SJCRH30 (cell line): ENCODE results near the gene HEPACAM2. TPM values are rescaled to one million over a fixed set of nuclear protein-coding genes. Genes with fewer than 3 reads are reported as not detected.

Experiments
- DNase-seq, 2 experiments: peaks; one replicate each; pipeline ENCODE4 v3.0.0-alpha.2; 2015 to 2020
- H3K27ac ChIP-seq: fragments of 250-450 bp; sonication (Bioruptor Pico); 2 replicates; pipeline ENCODE4 v1.5.1; 2020; ENCODE audit warnings: mild to moderate bottlenecking, moderate library complexity
- H3K27me3 ChIP-seq: fragments of 250-450 bp; sonication (Bioruptor Pico); 2 replicates; pipeline ENCODE4 v1.5.1; 2020; ENCODE audit warnings: mild to moderate bottlenecking, moderate library complexity
- H3K36me3 ChIP-seq: fragments of 250-450 bp; sonication (Bioruptor Pico); 2 replicates; pipeline ENCODE4 v1.5.1; 2020; ENCODE audit warnings: mild to moderate bottlenecking, moderate library complexity
- H3K4me1 ChIP-seq: fragments of 250-450 bp; sonication (Bioruptor Pico); 2 replicates; pipeline ENCODE4 v1.5.1; 2020; ENCODE audit warnings: mild to moderate bottlenecking, moderate library complexity
- H3K4me3 ChIP-seq: fragments of 250-450 bp; sonication (Bioruptor Pico); 2 replicates; pipeline ENCODE4 v1.5.1; 2020; ENCODE audit warnings: mild to moderate bottlenecking, moderate library complexity
- H3K9me3 ChIP-seq: fragments of 250-450 bp; sonication (Bioruptor Pico); replicated peaks from 2 replicates; pipeline ENCODE4 v1.5.1; 2020; ENCODE audit warnings: mild to moderate bottlenecking, moderate library complexity
- total RNA-seq: library from RNA; depleted of rRNA; stranded (reverse); fragments of >200 nt; shearing (Covaris generic); gene quantifications from 2 replicates; pipeline ENCODE4 v1.2.3, GENCODE V29; 2014; rRNA removed

Gene HEPACAM2
- total RNA-seq: 3.0 and 4.2 TPM in 2 replicates

DNA sequence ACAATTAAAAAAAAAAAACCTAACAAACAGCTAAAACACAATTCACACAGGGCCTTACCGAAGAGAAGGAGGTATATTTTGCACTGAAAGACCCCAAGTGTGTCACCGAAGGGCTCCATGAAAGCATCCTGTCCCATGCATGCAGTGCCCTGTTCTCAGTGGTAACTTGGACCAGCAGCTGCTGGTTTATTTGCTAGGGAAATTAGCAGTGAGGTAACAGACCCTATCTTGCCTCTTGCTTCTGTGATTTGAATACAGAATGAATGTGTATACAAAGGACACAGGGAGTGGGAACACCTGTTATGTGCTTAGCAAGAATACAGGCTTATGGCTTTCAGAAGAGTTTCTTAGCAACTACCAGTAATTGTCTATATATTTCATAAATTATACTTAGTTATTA lies at the start of gene HEPACAM2:
TSS of gene HEPACAM2 (minus strand) at position 160 of the 400 bp plus-strand sequence.
- Histone ChIP-seq H3K27me3 (no peaks in the 10 kb centered on the region), H3K36me3 (no peaks in the 10 kb centered on the region)

GRCh38 chr7:93265220-93265619 lies 39.0 kb upstream of the HEPACAM2 start:
- H3K4me3 ChIP-seq: no peak overlapping the region
- H3K27me3 ChIP-seq: no peaks in the 10 kb centered on the region
- peaks cover 7% of the 10 kb centered on the region; the same call in 1 of the 2 replicates for H3K36me3 ChIP-seq
- H3K9me3 ChIP-seq: no peaks in the 10 kb centered on the region
- no peak for DNase-seq
- H3K27ac ChIP-seq: no peak overlapping the region
- H3K4me1 ChIP-seq: no peaks in the 10 kb centered on the region

More for the DNA sequence above, at the start of gene HEPACAM2:
- H3K9me3 ChIP-seq: no peaks in the 10 kb centered on the region
- peaks cover 7% of the 10 kb centered on the region; the same call in 1 of the 2 replicates for H3K4me1 ChIP-seq
- no peak within 1 kb of the TSS for H3K4me3 ChIP-seq
- peak; percentile 29 to 65 for DNase-seq
- no peak within 1 kb of the TSS for H3K27ac ChIP-seq

DNA sequence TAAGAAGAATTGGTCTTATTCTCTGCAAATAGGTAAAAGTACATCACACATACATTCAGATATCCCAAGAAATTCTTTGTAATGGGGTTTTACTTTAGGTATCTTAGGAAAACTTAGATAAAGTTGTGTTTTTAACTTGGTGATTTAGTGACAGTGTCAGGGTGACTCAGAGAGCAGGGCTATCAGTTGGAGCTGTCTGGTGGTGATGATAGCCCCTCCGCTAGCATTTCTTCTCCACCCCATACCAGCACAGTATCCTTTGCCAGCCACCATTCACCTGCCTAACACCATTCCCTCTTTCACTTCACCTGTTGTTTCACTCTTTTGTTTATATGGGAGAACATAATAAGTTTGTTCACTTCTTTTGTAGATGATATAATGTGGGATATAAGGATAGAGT lies 36.3 kb upstream of the HEPACAM2 start:
- Histone ChIP-seq H3K9me3 (no peaks in the 10 kb centered on the region), H3K27me3 (no peaks in the 10 kb centered on the region), H3K4me1 (no peaks in the 10 kb centered on the region), H3K4me3 (no peak overlapping the region), H3K36me3 (peaks cover 11% of the 10 kb centered on the region; the same call in 1 of the 2 replicates), H3K27ac (no peak overlapping the region)
- no peak for DNase-seq

GRCh38 chr7:93258661-93259060 lies 32.4 kb upstream of the HEPACAM2 start:
- Histone ChIP-seq H3K4me3 (no peak overlapping the region), H3K9me3 (no peaks in the 10 kb centered on the region), H3K27ac (no peak overlapping the region), H3K4me1 (no peaks in the 10 kb centered on the region), H3K36me3 (0 out of 2 replicates have a peak, but pooled peaks cover 7% of the 10 kb centered on the region), H3K27me3 (no peaks in the 10 kb centered on the region)
- DNase-seq: no peak

DNA sequence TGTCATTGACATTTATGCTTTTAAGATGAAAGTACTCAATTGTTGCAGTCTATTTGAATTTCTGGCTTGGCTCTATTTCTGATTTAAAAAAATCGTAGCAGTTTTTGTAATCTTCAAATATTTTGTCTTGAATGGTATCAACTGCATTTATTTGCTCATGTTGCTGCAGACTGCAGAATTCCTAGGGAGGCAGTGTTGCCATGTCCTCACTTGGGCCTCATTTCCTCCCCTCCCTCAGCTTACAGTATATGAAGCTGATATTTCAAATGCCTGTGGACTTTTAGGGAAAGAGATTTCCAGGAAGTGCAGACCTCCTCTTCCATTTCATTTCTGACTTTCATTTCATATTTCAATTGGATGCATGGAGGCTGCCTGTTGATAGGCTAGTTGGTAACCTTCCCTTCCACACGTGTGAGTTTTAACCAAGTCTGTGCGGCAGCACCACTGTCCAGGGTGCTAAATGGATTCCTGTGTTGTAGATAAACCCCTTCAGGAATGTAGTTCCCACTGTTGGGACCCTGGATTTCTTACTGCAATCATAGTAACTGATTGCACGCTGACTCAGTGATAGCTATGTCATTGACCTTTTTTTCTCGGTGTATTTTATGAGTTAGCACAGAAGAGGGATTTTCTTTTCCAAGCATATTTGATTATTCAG lies 23.4 kb upstream of the HEPACAM2 start:
- Histone ChIP-seq H3K9me3 (no peaks in the 10 kb centered on the region), H3K4me1 (peaks cover 6% of the 10 kb centered on the region; the same call in 1 of the 2 replicates), H3K27me3 (no peaks in the 10 kb centered on the region), H3K27ac (no peak overlapping the region), H3K36me3 (no peaks in the 10 kb centered on the region), H3K4me3 (no peak overlapping the region)
- DNase-seq: peak; percentile 13 to 37

DNA sequence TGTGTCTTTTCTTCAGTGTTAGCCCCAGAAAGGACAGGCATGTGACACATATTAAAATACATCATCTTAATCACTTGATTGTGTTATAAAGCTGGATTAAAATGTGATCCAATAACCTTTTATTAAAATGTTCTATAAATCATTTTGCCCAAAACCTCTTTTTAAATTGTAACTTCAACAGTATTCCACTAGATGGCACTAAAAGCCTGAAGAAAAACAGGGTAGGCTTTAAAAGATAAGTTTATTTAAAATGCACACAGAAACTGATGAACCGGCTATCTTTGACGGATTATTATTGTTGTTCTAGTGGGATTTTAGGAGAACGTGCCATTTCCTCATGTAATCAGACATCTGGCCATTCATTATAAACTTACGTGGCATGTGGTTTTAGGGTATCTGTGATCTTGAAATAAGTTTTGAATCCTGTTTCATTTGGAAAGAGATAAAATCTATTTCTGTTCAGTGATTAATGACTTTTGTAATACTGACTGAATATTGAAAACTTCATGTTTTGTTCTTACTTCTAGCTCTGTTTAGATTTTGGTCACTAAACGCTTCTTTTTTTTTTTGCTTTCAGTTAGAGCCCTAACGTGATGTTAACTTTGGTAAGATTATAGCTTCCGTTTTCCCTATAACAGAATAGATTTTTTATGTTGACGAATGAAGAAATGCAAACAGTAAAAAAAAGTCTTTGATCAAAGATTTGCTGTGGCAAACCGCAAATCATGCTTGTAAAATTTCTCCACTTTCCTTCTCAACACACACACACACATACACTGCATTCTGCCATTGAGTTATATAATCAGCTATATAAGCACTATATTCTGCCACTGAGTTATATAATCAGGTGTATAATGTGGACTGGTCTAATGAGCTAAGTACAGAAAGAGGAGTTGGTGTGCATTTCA lies 19.5 kb upstream of the HEPACAM2 start:
- Histone ChIP-seq H3K36me3 (no peaks in the 10 kb centered on the region), H3K27me3 (no peaks in the 10 kb centered on the region), H3K4me1 (peaks cover 6% of the 10 kb centered on the region; the same call in 1 of the 2 replicates), H3K9me3 (no peaks in the 10 kb centered on the region), H3K4me3 (no peak overlapping the region), H3K27ac (no peak overlapping the region)
- peak in 1 of 2 experiments; percentile 67 for DNase-seq

- DNase-seq: no peak
- Histone ChIP-seq H3K4me3 (no peak overlapping the region), H3K27ac (no peak overlapping the region), H3K9me3 (no peaks in the 10 kb centered on the region), H3K4me1 (peaks cover 6% of the 10 kb centered on the region; the same call in 1 of the 2 replicates), H3K36me3 (no peaks in the 10 kb centered on the region), H3K27me3 (no peaks in the 10 kb centered on the region)
Measured at GRCh38 chr7:93242106-93242505, 15.8 kb upstream of the HEPACAM2 start.

DNA sequence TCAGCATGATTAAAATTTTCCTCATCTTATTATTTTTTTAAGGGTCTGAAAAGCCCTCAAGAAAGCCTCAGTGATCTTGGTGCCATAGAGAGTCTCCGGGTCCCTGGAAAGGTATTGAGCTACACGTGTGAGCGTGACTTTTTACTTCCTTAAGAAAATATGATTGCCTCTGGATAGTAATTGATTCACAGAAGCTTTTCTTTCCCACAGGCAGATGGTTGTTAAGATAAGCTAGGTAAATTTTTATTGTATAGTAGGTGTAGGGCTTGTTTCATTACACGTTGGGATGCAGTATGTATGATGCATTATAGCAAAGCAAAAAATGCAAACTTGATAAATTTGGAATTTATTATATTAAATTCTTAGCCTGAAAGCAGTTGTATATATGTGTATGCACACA lies 13.6 kb upstream of the HEPACAM2 start:
- Histone ChIP-seq H3K9me3 (no peaks in the 10 kb centered on the region), H3K27me3 (no peaks in the 10 kb centered on the region), H3K27ac (no peak overlapping the region), H3K4me1 (no peaks in the 10 kb centered on the region), H3K36me3 (no peaks in the 10 kb centered on the region), H3K4me3 (no peak overlapping the region)
- DNase-seq: no peak

DNA sequence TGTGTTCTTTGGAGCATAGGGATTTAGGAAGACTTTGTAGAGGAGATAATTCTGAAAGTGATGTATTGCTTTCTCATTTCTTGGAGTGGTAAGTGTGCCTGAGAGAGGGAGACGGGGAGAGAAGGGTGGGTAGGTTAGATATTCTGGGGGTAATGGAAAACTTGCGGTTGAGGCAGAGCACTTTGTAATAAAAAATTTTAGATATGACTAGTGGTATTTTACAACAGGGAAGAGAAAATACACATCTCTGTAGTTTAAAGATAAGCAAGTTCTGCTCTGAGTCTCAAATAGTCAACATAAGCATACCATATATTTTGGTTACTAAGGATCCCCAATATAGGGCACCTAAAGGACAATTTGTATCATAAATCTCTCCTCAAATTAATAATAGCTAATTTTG lies 12.5 kb upstream of the HEPACAM2 start:
- Histone ChIP-seq H3K27ac (no peak overlapping the region), H3K27me3 (no peaks in the 10 kb centered on the region), H3K36me3 (no peaks in the 10 kb centered on the region), H3K4me3 (no peak overlapping the region), H3K4me1 (no peaks in the 10 kb centered on the region), H3K9me3 (no peaks in the 10 kb centered on the region)
- DNase-seq: no peak

- no peaks in the 10 kb centered on the region for H3K4me1 ChIP-seq
- DNase-seq: no peak
- no peaks in the 10 kb centered on the region for H3K9me3 ChIP-seq
- H3K4me3 ChIP-seq: no peak overlapping the region
- H3K27ac ChIP-seq: no peak overlapping the region
- H3K27me3 ChIP-seq: no peaks in the 10 kb centered on the region
- no peaks in the 10 kb centered on the region for H3K36me3 ChIP-seq
Measured at GRCh38 chr7:93238131-93238530, 11.9 kb upstream of the HEPACAM2 start.

DNA sequence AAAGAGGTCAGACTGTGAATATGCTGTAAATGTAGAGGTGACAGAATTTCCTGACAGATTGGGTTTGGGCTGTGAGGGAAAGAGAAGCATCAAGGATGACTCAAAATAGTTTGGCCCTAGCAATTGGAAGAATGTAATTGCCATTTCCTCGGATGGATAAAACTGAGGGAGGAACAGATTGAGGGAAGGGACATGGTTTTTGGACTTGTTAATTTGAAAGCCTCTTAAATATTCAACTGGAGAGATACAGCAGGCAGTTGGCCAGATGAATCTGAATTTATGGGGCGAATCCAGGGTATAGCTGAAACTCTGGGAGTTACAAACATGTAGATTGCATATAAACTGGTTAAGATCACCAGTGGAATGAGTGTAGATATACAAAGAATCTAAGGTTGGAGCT lies 9.3 kb upstream of the HEPACAM2 start:
- Histone ChIP-seq H3K27me3 (no peaks in the 10 kb centered on the region), H3K4me3 (no peak overlapping the region), H3K4me1 (0 out of 2 replicates have a peak, but pooled peaks cover 3% of the 10 kb centered on the region), H3K36me3 (no peaks in the 10 kb centered on the region), H3K9me3 (no peaks in the 10 kb centered on the region), H3K27ac (no peak overlapping the region)
- DNase-seq: no peak

DNA sequence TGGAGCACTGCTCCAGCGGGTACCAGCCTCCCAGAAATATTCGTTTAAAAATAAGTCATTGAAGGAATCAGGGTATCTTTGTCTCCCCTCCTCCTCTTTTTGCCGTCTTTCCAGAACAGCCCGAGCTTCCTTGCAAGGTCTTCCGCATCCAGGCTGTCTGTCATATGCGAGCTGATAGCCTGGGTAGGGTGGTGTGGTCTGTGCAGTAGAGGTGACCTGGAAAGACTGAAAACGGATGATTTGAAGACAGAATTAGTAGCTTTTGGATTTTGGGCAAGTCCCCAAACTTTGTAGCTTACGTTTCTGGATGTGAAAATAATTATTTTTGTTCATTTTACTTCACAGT lies 6.4 kb upstream of the HEPACAM2 start:
- no peaks in the 10 kb centered on the region for H3K36me3 ChIP-seq
- peak overlapping the region; percentile 76 for H3K4me3 ChIP-seq
- no peaks in the 10 kb centered on the region for H3K27me3 ChIP-seq
- H3K27ac ChIP-seq: peak overlapping the region; percentile 34
- DNase-seq: no peak
- H3K4me1 ChIP-seq: 0 out of 2 replicates have a peak, but pooled peaks cover 3% of the 10 kb centered on the region
- no peaks in the 10 kb centered on the region for H3K9me3 ChIP-seq

GRCh38 chr7:93231799-93232672 lies 5.8 kb upstream of the HEPACAM2 start, which contains the start of gene VPS50:
VPS50 (plus strand) TSS chr7:93232366; CDS start chr7:93232468, 102 bp downstream.
- Histone ChIP-seq H3K4me3 (peak within 1 kb of the TSS; percentile 76), H3K27ac (peak within 1 kb of the TSS; percentile 34), H3K9me3 (no peaks in the 10 kb centered on the region), H3K27me3 (no peaks in the 10 kb centered on the region), H3K4me1 (0 out of 2 replicates have a peak, but pooled peaks cover 3% of the 10 kb centered on the region), H3K36me3 (no peaks in the 10 kb centered on the region)
- peak; percentile 95 to 98 for DNase-seq

DNA sequence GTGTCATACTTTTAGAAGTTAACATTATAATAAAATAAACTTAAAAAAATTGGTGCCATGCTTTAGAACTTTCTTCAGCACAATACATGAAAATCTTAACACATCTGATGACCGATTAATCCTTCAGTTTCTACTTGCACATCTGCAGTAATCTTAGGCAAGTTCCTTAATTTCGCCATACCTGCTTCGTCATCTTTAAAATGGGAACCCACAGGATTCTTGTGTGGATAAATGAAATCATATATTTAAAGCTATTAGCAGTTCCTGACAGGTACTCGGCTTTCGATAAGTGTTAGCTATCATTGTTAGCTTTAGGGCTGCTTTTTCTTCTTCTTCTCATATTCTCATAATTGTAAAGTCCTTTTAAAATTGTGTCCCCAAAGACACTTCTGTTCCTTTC lies 5.0 kb upstream of the HEPACAM2 start:
- no peaks in the 10 kb centered on the region for H3K36me3 ChIP-seq
- peak overlapping the region; percentile 76 for H3K4me3 ChIP-seq

More for the DNA sequence above, 5.0 kb upstream of the HEPACAM2 start:
- Histone ChIP-seq H3K27ac (no peak overlapping the region), H3K27me3 (no peaks in the 10 kb centered on the region), H3K4me1 (peaks cover 9% of the 10 kb centered on the region; the same call in 1 of the 2 replicates), H3K9me3 (no peaks in the 10 kb centered on the region)
- DNase-seq: no peak
